ENCODE measurements around the gene IL13RA1. TPM values are rescaled to one million over a fixed set of nuclear protein-coding genes. Genes with fewer than 3 reads are reported as not detected.
"Not testable (repeated sequence)": the region's sequence is repeated elsewhere in the genome, so short reads cannot be mapped to it uniquely, and the experiment has no call there.

The IL13RA1 gene
- polyA plus RNA-seq, 12 donors = 25.9 to 39.0 (median 32.9) TPM; not detected in 1

DNA sequence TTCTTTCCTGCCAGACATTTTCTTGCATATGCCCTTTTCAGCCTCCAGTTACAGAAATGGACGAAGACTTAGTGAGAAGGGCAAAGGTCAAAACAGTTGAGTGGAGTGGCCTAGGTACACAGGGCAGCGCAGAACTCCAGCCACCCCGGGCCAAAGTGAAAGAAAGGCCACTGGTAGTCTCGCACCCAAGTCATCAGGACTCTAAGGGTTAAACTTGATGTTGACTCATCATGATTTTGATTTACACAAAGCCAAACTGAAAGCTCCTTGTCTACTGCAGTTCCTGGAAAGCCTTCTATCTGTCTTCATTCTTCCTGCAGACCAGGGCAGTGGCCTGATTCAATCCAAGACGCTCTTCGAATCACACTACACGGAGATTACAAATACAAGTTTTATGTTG is 2.6 kb upstream of the IL13RA1 start:
- DNase-seq = no peak

DNA sequence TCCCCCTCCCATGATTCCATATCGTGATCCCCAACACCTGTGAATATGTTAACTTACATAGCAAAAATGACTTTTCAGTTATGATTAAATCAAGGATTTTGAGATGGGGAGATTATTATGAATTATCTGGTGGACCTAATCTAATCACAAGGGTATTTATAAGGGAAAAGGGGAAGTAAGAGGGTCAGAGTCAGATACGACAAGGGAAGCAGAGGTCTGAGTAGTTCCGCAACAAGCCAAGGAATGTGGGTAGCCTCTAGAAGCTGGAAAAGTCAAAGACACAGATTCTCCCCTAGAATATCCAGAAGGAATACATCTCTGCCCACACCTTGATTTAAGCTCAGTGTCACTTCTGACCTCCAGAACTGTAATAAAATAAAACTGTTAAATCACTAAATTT is 1.0 kb upstream of the IL13RA1 start:
- no peak for DNase-seq

DNA sequence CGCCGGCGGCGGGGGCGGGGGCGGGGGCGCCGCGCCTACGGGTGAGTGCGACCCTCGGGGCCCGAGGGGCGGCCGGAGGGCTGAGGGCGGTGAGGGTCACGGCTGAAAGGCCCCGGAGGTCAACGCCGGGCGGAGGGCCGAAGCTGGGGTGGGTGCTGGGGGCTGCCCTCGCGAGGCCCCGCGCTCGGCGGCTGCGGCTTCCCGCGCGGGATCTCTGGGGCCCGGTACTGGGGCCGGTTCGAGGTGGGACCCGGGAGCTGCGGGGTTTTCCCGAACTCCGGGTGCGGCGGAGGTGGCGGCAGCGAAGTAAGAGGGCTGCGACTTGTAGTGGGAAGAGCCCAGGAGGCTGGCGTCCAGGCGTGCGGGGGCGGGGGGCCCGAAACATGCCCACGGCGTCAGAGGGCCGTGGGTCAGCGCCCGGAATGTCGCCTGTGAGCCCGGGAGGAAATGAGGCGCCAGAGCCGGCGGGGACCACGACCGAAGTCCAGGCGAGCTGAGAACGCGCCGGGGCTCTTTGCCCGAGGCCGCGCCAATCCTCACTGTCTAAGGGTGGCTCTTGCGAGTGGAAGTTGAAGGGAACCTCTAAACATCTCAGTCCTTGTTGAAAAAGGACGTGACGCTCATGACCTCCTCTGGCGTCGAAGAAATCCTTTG is 407 bp downstream of the IL13RA1 start:
- DNase-seq = peak; percentile 30

DNA sequence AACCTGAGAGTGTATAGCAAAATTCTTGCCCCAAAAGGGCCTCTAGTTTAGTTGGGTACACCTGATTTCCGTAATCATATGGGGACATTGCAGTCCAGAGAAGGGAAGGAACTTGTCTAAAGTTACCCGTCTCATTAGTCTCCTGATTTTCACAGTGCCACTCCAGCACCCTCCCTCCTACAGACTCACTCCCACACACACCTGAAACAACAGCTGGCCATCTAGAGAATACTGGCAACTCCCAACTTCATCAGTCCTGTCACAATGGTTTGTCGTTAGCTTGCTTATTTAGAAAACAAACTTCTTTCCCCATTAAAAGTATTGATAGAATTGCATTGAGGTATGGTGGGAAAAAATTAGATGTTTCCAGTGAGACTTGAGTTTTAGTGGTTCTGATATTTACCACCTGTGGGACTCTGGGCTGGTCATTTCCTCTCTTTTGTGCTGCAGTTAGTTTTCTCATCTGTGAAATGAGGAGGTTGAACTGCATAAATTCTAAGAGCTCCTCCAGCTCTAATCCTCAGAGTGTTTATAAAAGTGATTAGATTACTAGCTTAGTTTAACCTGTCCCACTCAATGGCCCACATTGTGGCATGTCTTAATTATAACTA is 1.7 kb downstream of the IL13RA1 start:
- no peak for DNase-seq

DNA sequence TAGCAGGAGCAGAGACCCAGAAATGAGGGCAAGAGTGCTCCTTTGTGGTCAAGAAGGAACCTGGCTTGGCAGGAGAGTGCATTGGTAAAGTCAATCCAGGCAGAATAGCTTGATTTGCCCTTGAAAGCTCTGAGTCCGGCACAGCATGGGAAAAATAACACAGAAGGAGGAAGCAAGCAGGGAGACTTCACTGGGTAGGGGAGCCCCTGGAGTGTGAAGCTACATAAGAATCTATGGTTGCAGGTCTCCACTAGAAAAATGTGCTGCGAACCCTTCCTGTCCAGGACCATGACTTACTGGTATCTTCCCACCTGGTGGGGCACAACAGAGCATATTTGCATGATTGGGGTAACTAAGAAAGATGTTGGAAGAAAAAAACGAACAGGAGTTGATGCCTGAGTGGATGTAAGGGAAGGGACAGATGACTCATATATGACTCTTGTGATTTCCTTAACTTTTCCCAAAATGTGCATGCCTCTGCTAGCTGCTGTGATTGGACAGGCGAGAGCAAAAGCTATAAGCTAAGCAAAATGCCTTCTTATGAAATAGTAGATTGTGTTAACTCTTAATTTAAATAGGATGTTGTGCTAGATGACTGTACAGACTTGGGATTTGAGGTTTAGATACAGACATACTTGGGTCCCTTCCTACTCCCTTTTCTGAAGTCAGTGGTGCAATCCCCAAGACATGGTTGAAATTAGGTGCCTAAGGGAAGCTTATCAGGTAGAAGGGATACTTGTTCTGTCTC is 3.3 kb downstream of the IL13RA1 start:
- DNase-seq = no peak

DNA sequence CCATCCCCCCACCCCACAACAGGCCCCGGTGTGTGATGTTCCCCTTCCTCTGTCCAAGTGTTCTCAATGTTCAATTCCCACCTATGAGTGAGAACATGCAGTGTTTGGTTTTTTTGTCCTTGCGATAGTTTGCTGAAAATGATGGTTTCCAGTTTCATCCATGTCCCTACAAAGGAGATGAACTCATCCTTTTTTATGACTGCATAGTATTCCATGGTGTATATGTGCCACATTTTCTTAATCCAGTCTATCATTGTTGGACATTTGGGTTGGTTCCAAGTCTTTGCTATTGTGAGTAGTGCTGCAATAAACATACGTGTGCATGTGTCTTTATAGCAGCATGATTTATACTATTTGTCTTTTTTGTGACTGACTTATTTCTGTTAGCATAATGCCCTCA is 5.1 kb downstream of the IL13RA1 start:
- DNase-seq = not testable (repeated sequence)

DNA sequence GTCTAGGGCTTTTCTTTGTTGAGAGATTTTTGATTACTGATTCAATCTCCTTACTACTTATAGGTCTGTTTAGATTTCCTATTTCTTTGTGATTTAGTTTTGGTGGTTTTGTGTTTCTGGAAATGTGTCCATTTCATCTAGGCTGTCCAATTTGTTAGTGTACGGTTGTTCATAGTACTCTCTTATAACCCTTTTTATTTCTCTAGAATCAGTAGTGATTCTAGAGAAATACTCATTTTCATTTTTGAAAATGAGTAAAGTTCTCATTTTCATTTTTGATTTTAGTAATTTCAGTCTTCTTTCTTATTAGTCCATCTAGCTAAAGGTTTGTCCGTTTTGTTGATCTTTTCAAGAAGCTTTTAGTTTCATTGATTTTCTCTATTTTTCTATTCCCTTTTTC is 7.5 kb downstream of the IL13RA1 start:
- DNase-seq = no peak

DNA sequence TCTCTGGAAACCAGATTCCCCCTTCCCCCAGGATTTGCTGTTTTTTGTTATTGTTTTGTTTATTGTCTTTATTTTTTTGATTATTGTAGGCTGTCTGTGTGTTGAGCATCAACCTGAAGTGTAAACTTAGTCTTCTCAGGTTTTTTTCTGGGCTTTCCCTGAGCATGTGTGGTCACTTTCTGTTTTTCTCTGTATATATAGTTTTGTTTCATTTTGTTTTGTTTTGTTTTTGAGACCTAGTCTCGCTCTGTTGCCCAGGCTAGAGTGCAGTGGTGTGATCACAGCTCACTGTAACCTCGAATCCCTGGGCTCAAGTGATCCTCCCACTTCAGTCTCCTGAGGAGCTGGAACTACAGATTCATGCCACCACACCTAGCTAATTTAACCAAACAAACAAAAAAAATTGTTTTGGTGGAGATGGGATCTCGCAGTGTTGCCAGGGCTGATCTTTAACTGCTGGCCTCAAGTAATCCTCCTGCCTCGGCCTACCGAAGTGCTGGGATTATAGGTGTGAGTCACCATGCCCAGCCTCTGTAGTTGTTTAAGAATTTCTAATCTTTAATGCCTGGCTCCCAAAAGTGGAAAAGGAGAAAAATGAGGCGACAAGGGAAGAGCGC is 9.1 kb downstream of the IL13RA1 start:
- DNase-seq = no peak

DNA sequence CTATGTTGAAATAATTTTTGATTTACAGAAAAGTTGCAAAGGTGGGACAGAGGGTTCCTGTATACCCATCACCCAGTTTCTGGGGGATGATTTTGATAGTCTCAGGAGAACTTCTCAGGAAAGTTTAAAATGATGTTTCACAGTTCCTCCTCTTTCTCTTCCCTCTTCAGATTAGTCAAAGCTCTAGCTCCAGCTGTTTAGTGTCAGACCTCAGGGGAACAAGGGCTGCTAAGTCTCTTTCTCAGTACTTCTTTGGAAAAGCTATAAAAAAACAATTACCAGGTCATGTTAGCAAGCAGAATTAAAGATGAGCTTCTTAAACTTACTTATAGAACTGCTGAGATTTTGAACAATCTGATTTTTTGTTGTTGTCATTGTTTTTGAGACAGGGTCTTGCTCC is 12.2 kb downstream of the IL13RA1 start:
- no peak for DNase-seq

DNA sequence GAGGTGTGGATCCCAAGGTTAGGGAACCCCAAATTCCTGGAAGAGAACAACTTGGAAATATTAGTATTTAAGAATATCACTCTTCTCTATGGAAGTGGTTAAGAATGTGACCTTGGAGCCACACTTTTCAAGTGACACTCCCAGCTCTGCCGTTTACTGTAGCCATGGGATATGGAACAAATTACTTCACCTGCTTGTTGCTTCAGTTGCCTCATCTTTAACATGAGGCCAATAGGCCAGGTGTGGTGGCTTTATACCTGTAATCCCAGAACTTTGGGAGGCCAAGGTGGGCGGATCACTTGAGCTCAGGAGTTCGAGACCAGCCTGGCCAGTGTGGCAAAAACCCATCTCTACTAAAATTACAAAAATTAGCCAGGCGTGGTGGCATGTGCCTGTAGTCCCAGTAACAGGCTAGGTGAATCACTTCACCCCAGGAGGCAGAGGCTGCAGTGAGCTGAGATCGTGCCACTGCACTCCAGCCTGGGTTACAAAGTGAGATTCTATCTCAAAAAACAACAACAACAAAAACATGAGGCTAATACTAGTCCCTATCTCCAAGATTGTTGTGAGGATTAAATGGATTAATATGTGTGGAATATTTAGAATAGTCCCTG is 13.0 kb downstream of the IL13RA1 start:
- no peak for DNase-seq

DNA sequence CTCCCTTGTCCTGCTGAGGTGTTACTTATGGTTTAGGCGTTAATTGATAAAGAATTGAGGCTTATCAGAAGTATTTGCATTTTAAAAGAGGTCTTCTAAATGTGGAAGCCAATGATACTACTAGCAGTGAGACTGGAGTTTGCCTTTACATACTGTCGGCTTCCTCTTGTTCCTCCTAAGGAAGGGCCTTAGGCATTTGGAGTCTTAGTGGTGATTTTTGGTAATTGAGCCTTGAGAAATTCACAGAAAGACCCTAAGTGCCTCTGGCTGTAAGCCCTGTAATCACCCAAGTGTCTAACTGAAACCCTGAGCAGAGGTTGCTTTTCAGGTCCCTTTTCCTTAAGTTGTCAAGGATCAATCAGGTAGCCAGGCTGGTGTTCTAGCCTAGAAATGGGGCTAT is 14.8 kb downstream of the IL13RA1 start:
- DNase-seq = no peak

DNA sequence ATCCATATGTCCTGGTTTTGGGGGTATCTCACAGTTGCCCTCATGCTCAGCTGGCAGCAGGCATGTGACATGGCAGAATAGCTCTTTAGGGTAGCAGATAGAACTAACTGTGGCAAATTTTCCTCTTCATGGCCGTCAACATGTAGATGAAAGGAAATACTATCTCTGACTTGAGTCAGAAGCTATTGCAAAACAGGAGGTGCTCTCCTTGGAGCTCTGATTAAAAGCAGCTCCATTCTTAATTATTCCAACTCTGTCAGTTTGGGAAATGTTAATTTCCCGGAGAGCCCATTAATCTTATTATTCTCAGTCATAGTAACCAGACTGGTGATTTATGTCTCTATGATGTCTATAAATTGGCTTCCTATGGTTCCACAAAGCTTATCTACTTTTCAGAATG is 18.2 kb downstream of the IL13RA1 start:
- DNase-seq = no peak

DNA sequence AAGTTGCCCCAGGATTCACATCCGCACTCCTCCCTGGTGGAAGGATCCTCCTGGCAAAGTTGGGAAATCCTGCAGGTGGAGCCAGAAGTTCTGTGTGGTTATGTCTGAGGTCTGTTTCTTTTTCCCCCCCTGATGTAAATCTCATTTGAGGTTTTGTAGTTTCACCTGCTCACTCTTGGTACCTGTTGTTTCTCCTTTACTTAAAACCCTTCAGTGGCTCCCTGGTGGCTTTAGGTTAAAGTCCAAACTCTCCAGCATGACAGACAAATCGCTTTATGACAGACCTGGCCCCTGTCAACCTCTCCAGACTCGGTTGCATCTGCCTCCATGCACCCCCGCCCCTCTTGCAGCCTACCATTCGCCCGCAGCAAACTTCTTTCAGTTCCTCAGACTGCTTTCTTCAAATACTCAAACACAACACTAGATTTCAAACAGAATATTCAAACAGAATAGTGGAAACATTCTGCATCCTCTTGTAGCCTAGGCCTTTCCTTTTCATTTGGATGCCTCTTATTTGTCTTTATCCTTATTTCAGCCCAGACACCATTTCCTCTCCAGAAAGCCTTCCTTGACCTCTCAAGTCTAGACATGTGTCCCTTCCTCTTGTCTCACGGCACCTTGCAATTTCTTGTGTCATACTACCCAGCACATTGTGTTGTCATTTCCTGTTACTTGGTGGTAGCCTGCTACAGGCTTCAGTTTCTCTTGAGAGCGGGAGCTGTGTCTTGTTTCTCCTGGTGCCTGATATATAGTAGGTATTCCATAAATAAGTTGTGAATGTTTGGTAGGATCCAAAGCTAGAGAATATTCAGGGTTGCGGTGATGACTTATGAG is 24.8 kb downstream of the IL13RA1 start:
- no peak for DNase-seq

DNA sequence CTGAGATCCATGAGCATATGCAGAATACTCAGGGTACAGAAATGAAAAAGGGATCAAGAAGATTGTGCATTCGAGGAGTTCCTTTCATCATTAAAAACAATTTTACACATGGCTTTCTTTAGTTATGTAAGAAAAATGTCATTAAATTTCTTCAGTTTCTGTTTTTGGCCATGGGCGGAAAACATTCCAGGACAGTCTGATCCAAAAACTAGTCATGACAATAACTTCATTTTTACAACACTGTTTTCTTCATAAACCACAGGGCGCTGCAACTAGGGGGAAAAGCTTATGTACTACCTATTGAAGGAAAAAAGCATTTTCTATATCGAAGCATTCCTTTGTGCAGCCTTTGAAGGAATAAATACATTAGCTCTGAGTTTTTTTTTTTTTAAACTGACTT is 28.2 kb downstream of the IL13RA1 start:
- DNase-seq = peak; percentile 22

DNA sequence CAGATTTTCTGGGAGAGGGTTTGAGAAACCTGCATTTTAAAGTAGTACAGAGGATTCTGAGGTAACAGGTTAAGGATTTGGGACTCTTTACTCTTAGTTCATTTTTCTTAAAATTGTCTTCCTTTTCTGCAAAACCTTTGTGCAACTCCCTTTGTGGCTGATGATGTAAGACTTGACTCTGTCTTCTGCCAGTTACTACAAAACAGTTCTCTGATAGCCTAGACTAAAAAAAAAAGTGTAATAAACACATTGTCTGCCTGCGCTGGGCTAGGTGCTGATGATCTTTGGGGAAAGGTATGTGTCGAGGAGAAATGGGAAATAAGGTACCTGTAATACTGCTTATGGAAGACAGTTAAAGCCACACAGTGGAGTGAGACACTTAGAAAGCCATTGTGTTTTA is 28.7 kb downstream of the IL13RA1 start:
- no peak for DNase-seq

DNA sequence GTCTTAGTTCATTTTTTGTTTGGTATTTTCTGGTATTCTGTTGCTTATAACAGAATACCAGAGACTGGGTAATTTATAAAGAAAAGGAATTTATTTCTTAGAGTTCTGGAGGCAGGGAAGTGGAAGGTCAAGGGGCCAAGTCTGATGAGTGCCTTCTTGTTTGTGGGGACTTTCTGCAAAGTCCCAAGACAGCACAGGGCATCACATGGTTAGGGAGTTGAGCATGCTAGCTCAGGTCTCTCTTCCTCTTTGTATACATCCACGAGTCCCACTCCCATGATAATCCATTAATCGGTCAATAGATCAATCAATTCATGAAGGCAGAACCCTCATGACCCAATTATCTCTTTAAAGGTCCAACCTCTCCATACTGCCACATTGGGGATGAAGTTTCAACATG is 31.1 kb downstream of the IL13RA1 start:
- DNase-seq = no peak

DNA sequence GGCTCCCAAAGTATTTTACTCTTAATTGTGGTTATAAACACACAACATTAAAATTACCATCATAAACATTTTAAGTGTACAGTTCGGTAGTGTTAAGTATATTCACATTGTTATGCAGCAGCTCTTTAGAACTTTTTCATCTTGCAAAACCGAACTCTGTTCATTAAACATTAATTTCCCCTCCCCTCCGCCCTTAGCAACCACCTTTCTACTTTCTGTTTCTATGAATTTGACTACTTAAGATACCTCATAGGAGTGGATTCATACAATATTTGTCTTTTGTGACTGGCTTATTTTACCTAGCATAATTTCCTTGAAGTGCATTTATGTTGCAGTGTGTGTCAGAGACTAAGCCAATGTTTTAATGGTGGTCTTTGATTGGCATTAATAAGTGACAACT is 32.6 kb downstream of the IL13RA1 start:
- DNase-seq = no peak

DNA sequence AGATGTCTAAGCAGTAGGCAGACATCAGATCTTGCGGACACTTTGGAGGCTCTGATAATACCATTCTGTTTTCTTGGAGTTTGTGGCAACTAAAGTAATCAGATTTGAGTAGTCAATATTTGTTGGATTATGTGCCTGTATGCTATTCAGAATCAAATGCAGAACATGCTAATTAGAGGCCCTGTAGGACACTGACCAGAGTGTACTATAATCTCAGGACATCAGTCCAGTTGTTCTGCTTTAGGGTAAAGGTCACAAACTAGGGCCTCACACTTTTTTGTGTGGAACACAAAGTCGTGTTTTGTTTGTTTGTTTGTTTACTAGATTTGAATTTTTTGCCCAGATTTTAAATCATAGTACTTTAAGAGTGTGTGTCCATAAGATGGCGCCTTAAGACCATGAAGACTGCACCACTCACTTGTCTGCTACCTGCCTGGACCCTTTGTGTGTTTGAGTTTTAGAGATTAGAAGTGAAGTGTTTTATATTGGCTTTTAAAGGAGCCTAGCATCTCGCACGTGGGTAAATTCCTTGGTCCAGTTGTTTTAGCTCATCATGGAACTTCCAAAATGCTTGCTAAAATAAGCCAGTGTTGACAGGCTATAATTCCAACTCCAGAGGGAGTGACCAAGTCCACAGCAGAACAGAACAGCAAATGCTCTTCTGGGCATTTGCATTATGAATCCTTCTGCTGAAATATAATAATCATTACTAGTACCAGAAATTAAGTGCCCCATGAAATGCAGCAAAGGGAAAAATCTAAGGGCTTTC is 34.7 kb downstream of the IL13RA1 start:
- no peak for DNase-seq

DNA sequence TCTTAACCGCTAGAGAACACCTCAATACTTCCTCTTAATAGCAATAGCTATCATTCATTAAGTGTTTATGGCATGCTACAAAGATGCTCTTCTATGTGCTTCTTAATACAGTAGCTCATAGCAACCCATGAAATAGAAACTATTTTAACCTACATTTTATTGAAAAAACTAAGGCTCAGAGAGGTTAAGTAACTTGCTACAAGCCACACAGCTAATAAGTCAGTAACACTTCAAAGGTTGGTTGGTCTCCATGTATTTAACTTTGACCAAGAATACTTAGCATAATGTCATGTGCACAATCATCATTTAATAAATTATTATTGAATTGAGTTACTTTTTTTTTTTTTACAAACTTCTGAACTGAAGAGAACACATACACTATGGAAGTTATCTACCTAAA is 36.1 kb downstream of the IL13RA1 start:
- DNase-seq = no peak

DNA sequence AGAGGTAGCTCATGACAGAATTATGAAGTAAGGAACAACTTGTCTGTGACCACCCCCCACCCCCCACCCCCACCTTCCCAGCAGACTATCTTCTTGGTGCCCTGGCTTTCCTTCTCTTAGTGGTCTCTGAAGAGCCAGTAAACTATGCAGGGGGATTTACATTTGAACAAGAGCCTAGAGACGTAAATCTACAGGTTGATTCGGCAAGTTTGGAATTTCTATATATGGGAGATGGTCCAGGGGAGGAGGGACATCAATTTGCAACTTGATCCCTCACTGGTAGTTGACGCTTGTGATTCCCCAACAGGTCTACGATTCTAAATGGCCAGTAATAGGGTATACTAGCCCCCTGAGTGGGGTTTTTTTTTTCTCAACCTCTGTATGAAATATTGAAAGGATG is 36.7 kb downstream of the IL13RA1 start:
- no peak for DNase-seq
